Measurements from ENCODE around the gene MAPK8IP1. TPM values are rescaled to one million over a fixed set of nuclear protein-coding genes. Genes with fewer than 3 reads are reported as not detected.
A peak's percentile ranks its signal among the peaks of the same experiment; 100 is the strongest.
"Not testable (repeated sequence)": the region's sequence is repeated elsewhere in the genome, so short reads cannot be mapped to it uniquely, and the experiment has no call there.

Gene MAPK8IP1
- total and polyA plus RNA-seq, 2 experiments from 2014 or later, result 5.9 to 39.4 TPM

GRCh38 chr11:45899448-45900174, 14.2 kb downstream of the MAPK8IP1 start (continued):
- TF ChIP-seq, protein P1, sequence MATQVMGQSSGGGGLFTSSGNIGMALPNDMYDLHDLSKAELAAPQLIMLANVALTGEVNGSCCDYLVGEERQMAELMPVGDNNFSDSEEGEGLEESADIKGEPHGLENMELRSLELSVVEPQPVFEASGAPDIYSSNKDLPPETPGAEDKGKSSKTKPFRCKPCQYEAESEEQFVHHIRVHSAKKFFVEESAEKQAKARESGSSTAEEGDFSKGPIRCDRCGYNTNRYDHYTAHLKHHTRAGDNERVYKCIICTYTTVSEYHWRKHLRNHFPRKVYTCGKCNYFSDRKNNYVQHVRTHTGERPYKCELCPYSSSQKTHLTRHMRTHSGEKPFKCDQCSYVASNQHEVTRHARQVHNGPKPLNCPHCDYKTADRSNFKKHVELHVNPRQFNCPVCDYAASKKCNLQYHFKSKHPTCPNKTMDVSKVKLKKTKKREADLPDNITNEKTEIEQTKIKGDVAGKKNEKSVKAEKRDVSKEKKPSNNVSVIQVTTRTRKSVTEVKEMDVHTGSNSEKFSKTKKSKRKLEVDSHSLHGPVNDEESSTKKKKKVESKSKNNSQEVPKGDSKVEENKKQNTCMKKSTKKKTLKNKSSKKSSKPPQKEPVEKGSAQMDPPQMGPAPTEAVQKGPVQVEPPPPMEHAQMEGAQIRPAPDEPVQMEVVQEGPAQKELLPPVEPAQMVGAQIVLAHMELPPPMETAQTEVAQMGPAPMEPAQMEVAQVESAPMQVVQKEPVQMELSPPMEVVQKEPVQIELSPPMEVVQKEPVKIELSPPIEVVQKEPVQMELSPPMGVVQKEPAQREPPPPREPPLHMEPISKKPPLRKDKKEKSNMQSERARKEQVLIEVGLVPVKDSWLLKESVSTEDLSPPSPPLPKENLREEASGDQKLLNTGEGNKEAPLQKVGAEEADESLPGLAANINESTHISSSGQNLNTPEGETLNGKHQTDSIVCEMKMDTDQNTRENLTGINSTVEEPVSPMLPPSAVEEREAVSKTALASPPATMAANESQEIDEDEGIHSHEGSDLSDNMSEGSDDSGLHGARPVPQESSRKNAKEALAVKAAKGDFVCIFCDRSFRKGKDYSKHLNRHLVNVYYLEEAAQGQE (IDR thresholded peaks at IDR 0.05; ENCODE audit: unreplicated experiment), result peak; percentile 90
- TF ChIP-seq ZNF114 (CRISPR knock-in tag; IDR thresholded peaks at IDR 0.05), result no peak
- TF ChIP-seq EZH2 (IDR thresholded peaks at IDR 0.05; ENCODE audit: low read depth, unreplicated experiment), result no peak
- no peak for TF ChIP-seq EZH2phosphoT487 (IDR thresholded peaks at IDR 0.05; ENCODE audit: unreplicated experiment)
- peak; percentile 77 for TF ChIP-seq CREB1 (CRISPR knock-in tag; IDR thresholded peaks at IDR 0.05; ENCODE audit: low read depth)
- TF ChIP-seq, protein P2, sequence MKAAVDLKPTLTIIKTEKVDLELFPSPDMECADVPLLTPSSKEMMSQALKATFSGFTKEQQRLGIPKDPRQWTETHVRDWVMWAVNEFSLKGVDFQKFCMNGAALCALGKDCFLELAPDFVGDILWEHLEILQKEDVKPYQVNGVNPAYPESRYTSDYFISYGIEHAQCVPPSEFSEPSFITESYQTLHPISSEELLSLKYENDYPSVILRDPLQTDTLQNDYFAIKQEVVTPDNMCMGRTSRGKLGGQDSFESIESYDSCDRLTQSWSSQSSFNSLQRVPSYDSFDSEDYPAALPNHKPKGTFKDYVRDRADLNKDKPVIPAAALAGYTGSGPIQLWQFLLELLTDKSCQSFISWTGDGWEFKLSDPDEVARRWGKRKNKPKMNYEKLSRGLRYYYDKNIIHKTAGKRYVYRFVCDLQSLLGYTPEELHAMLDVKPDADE (IDR thresholded peaks at IDR 0.05), result no peak
- TF ChIP-seq STAT1 (IDR thresholded peaks at IDR 0.05; ENCODE audit: unreplicated experiment), result no peak

DNA sequence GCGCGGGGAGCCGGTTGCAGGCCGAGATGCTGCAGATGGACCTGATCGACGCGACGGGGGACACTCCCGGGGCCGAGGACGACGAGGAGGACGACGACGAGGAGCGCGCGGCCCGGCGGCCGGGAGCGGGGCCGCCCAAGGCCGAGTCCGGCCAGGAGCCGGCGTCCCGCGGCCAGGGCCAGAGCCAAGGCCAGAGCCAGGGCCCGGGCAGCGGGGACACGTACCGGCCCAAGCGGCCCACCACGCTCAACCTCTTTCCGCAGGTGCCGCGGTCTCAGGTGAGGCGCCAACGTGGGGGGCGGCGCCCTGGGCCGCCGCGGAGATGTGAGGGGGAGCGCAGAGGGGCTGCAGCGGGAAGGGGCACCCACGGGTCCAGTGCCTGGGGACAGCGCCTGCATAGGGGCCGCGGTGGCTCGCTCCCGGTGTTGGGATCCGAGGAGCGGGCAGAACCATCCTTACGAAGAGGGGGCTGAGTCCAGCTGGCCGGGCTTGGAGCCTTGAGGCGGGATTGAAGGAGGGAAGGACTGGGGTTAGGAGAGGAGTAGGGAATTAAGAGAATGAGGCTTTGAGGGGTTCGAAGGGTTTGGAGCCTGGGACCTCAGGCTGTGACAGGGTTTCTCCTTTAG, 14.8 kb downstream of the MAPK8IP1 start:
- Histone ChIP-seq H3K4me3 (peak overlapping the region; percentile 75), H3K4me1 (ENCODE audit: insufficient read depth) (peaks cover 21% of the 10 kb centered on the region), H3K4me2 (peak overlapping the region; percentile 99)
- not testable (repeated sequence) for H3K27ac Mint-ChIP-seq; H4K20me1 ChIP-seq (replicated peaks; ENCODE audit: insufficient read depth); H3K9me3 Mint-ChIP-seq; H3K79me2 ChIP-seq (replicated peaks; ENCODE audit: insufficient read depth); H3F3A ChIP-seq (replicated peaks; ENCODE audit: low read depth); H3K27me3 ChIP-seq (ENCODE audit: insufficient read depth); H3K9me2 ChIP-seq (ENCODE audit: insufficient read depth); H3K36me3 ChIP-seq (ENCODE audit: insufficient read depth); H2AFZ ChIP-seq; H3K27ac ChIP-seq (ENCODE audit: low read depth)
- H3K4me1 Mint-ChIP-seq, result peaks cover 20% of the 10 kb centered on the region
- peaks cover 19% of the 10 kb centered on the region for H3K36me3 Mint-ChIP-seq (ENCODE audit: low read depth)
- ATAC-seq, result peak; percentile 15
- H3K27me3 Mint-ChIP-seq (ENCODE audit: insufficient read depth, low read depth, poor library complexity), result peaks cover 19% of the 10 kb centered on the region
- H3K4me3 Mint-ChIP-seq, result peak overlapping the region; percentile 69
- DNase-seq (ENCODE audit: low spot score), result peak; percentile 50
